ENCODE results near the gene NFKBIE. TPM values are rescaled to one million over a fixed set of nuclear protein-coding genes. Genes with fewer than 3 reads are reported as not detected.
A peak's percentile ranks its signal among the peaks of the same experiment; 100 is the strongest.

The NFKBIE gene
- total RNA-seq, 1 donor: 5.4 TPM

- peak overlapping the region; percentile 82 for H3K4me3 ChIP-seq (ENCODE audit: low read depth, low read length)
- no peak for TF ChIP-seq CTCF (IDR thresholded peaks at IDR 0.05; ENCODE audit: insufficient read depth, low read length)
- no peak for DNase-seq (ENCODE audit: low read depth)
These were observed 971 bp downstream of the NFKBIE start for GRCh38 chr6:44264154-44265006.

DNA sequence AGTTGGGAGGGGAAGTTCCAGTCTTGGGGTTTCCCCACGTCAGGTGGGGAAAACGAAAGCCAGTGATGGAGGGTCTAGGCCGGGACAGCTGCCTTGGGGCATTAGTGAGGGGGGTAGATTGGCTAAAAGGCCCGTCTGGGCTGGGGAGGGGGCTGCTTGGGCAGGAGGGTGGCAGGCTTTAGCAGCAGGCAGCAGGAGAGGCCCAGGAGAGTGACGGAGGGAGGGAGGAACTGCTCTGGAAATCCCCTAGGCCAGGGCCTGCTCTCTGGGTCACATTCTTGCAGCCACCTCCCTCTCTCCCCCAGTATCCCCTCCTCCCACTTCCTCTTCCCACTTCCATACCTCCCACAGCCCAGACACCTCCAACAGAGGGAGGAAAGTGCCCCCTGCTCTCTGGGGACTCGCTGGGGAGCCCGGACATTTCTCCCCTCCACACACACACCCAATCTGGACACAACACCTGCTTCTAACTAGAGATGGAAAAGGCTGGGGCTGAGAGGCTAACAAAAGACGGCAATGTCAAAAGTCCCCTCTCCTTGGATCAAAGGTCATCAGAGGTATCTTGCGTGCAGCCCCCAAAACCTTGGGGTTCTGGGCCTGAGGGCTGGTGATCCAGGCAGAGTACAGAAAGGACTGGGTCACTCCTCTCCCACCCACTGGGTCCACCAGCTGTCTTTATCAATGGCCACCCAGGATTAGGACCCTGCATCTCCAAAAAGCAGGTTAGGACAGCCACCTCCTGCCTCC is 1.8 kb downstream of the NFKBIE start:
- peak overlapping the region; percentile 82 for H3K4me3 ChIP-seq (ENCODE audit: low read depth, low read length)
- no peak for DNase-seq (ENCODE audit: low read depth)
- no peak for TF ChIP-seq CTCF (IDR thresholded peaks at IDR 0.05; ENCODE audit: insufficient read depth, low read length)

DNA sequence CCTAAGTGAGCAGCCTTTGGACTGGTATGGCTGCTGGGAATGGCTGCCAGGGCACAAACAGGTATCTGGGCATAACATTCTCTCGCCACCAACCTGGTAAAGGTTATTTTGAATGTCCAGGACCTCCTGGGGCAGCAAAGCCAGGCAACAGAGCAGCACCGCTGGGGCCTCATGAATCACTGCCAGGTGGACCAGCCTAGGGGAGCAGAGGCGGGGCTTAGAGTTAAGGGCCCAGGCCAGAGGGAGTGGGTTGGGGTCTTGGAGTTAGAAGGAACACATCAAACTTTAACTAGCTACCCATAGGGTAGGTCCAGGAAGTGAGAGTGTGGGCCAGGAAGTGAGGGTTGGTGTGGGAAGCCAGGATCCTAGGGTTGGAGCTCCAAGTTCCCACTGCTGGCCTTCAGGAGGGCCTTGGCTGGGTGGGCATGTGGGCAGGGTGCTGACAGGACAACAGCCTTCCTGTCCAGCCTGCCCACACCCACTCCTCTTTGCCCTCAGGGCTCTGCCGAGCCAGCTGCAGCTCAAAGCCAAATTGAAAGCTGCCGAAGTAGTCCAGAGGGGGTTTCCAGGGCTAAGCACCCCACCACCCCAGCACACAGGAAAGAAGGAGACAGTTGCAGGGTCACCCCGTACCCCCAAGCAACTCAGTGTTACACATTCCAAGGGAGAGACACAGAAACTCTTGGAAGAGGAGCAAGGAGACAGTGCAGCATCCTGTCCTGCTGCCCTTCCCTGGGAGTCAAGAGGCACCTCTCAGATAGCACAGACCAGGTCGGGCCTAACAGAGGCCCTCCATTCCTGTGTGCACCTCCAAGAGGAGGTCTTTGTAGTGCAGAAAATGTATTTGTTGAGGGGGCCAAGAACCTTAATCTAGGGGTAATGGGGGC is 2.6 kb downstream of the NFKBIE start:
- DNase-seq (ENCODE audit: low read depth): no peak
- TF ChIP-seq CTCF (IDR thresholded peaks at IDR 0.05; ENCODE audit: insufficient read depth, low read length): no peak
- H3K4me3 ChIP-seq (ENCODE audit: low read depth, low read length): peak overlapping the region; percentile 82

GRCh38 chr6:44261581-44261980 is 3.8 kb downstream of the NFKBIE start:
- no peak overlapping the region for H3K4me3 ChIP-seq (ENCODE audit: low read depth, low read length)
- TF ChIP-seq CTCF (IDR thresholded peaks at IDR 0.05; ENCODE audit: insufficient read depth, low read length): no peak
- no peak for DNase-seq (ENCODE audit: low read depth)

- no peak for DNase-seq (ENCODE audit: low read depth)
- H3K4me3 ChIP-seq (ENCODE audit: low read depth, low read length): no peak overlapping the region
- TF ChIP-seq CTCF (IDR thresholded peaks at IDR 0.05; ENCODE audit: insufficient read depth, low read length): no peak
These were observed 4.7 kb downstream of the NFKBIE start for GRCh38 chr6:44260451-44261297.

GRCh38 chr6:44260011-44260410 is 5.3 kb downstream of the NFKBIE start:
- no peak overlapping the region for H3K4me3 ChIP-seq (ENCODE audit: low read depth, low read length)
- no peak for DNase-seq (ENCODE audit: low read depth)
- no peak for TF ChIP-seq CTCF (IDR thresholded peaks at IDR 0.05; ENCODE audit: insufficient read depth, low read length)
